Ishikawa (cell line): Measurements from ENCODE around the gene TNS3.

Experiments
- CREB1 ChIP-seq: IDR thresholded peaks from 2 replicates; pipeline ENCODE4 v1.6.1; 2012; ENCODE audit warnings: low read depth
- EGR1 ChIP-seq: IDR thresholded peaks from 2 replicates; pipeline ENCODE4 v1.6.1; 2012
- EP300 ChIP-seq: IDR thresholded peaks from 2 replicates; pipeline ENCODE4 v1.6.1; 2012; ENCODE audit warnings: borderline replicate concordance
- FOXM1 ChIP-seq: IDR thresholded peaks from 2 replicates; pipeline ENCODE4 v1.6.1; 2012; ENCODE audit warnings: low read depth, borderline replicate concordance
- NFIC ChIP-seq: IDR thresholded peaks from 2 replicates; pipeline ENCODE4 v1.6.1; 2012
- RAD21 ChIP-seq: IDR thresholded peaks from 2 replicates; pipeline ENCODE4 v1.6.1; 2012; ENCODE audit warnings: low read depth
- TAF1 ChIP-seq: IDR thresholded peaks from 2 replicates; pipeline ENCODE4 v1.6.1; 2012; ENCODE audit warnings: low read depth, mild to moderate bottlenecking
- TCF12 ChIP-seq: IDR thresholded peaks from 2 replicates; pipeline ENCODE4 v1.6.1; 2012; ENCODE audit warnings: low read depth
- TEAD4 ChIP-seq: IDR thresholded peaks from 2 replicates; pipeline ENCODE4 v1.6.1; 2012
- YY1 ChIP-seq: IDR thresholded peaks from 2 replicates; pipeline ENCODE4 v1.6.1; 2012; ENCODE audit warnings: low read depth
- ZBTB7A ChIP-seq: IDR thresholded peaks from 2 replicates; pipeline ENCODE4 v1.6.1; 2012; ENCODE audit warnings: low read depth
- TF ChIP-seq, protein P1 (sequence below): IDR thresholded peaks from 2 replicates; pipeline ENCODE4 v1.6.1; 2012
- TF ChIP-seq, protein P2 (sequence below): IDR thresholded peaks from 2 replicates; pipeline ENCODE4 v1.6.1; 2012
- TF ChIP-seq, protein P3 (sequence below): IDR thresholded peaks from 2 replicates; pipeline ENCODE4 v1.6.1; 2012; ENCODE audit warnings: low read depth, mild to moderate bottlenecking

Gene TNS3

DNA sequence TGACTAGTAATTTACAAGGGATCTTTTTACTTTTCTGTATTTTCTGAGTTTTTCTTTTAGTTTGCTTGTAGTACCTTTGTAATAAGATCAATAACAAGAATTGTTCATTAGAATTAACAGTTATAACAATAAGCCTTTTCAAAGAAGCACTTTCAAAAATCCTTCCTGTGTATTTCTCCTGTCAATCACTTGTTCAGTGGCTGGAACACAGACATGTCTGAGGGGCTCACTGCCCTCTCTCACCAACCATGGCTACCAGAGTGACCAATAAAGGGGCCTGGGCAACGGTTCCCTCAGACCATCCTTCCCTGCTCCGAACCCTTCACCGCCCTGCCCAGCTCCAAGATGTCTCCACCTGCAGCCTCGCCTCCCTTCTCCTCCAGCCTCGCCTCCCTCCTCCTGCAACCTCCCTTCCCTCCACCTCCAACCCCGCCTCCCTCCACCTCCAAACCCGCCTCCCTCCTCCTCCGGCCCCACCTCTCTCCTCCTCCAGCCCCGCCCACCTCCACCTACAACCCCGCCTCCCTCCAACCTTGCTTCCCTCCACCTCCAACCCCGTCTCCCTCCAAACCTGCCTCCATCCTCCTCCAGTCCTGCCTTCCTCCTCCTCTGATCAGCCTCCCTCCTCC, 353.4 kb downstream of the TNS3 start:
- TF ChIP-seq NFIC: no peak
- no peak for TF ChIP-seq TEAD4
- TF ChIP-seq YY1: peak; percentile 64; the same call in 1 of the 2 replicates

DNA sequence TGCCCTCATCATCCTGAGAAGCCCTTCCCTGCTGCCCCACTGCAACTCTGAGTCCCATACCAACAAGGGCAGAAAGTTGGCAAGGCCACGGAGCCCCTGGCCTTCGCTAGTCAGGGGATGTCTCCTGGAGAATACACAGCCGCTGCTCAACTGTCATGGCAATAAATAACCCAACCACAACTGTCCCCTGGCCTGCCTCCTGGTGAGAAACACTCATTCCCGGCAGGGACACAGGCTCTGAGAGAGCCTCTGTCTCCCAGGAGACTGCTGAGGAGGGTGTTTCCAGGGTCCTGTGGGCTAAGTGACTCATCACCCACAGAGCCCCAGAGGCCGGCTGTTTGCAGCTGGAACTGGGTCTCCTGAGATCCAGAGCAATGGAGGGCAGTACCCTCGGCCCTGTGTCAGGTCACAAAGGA, 354.1 kb downstream of the TNS3 start:
- TF ChIP-seq NFIC (no peak), TAF1 (no peak), EP300 (no peak), YY1 (no peak), CREB1 (no peak), RAD21 (no peak), ZBTB7A (no peak), FOXM1 (no peak)
- TF ChIP-seq, protein P1, sequence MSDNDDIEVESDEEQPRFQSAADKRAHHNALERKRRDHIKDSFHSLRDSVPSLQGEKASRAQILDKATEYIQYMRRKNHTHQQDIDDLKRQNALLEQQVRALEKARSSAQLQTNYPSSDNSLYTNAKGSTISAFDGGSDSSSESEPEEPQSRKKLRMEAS: no peak
- TF ChIP-seq, protein P2, sequence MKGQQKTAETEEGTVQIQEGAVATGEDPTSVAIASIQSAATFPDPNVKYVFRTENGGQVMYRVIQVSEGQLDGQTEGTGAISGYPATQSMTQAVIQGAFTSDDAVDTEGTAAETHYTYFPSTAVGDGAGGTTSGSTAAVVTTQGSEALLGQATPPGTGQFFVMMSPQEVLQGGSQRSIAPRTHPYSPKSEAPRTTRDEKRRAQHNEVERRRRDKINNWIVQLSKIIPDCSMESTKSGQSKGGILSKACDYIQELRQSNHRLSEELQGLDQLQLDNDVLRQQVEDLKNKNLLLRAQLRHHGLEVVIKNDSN: no peak

DNA sequence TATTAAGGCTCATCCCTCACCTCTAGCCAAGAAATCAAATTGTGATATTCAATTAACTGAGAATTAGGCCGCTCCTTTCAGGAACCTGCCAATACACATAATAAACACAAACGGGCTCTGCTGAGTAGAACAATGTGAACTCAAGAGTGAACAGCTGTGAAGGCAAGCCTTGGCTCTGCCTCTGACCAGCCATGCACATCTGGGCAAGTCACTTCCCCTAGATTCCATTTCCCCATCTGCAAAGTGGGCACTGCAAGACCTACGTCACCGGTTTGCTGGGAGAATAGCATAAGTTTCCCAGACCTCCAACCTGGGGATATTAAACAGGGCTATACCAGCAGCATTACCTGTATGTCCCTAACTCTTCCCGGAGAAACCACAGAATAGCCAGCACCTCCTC, 355.2 kb downstream of the TNS3 start:
- TF ChIP-seq CREB1: no peak
- TF ChIP-seq YY1: no peak
- TF ChIP-seq ZBTB7A: no peak
- no peak for TF ChIP-seq RAD21

DNA sequence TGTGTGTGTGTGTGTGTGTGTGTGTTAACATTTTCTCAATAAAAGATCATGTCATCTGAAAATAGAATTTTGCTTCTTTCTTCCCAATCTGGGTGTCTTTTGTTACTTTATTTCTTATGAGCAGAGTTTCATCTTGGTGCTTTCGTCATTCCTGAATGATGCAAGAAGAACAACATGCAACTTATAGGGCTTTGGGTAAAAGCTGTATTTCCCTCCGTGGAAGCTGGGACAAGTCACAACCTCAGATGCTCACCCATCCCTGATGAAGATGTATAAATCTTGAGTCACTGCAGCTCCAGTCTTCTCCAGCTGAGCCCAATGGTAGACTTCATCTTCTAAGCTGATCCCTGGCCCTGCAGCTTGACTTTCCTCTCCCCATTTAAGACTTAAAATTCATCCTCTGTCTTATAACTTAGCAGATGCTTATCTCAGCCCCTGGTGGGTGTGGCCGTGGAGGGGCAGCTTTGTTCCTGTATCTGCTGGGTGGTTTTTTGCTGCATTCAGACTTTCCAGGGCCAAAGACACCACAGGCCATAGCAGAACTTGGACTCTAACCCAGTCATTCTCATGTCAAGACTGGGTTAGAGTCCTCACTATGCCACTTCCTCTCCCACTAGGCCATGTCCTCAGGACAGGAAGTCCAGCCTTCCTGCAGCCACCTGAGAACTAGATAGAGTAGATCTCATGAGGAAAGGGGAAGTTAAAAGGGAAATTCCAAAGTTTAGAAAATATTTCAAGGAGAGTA, 356.4 kb downstream of the TNS3 start:
- TF ChIP-seq TEAD4 (no peak), EP300 (no peak), RAD21 (no peak), TCF12 (no peak), EGR1 (no peak), ZBTB7A (no peak), NFIC (no peak)
- TF ChIP-seq, protein P1: no peak
- TF ChIP-seq, protein P3, sequence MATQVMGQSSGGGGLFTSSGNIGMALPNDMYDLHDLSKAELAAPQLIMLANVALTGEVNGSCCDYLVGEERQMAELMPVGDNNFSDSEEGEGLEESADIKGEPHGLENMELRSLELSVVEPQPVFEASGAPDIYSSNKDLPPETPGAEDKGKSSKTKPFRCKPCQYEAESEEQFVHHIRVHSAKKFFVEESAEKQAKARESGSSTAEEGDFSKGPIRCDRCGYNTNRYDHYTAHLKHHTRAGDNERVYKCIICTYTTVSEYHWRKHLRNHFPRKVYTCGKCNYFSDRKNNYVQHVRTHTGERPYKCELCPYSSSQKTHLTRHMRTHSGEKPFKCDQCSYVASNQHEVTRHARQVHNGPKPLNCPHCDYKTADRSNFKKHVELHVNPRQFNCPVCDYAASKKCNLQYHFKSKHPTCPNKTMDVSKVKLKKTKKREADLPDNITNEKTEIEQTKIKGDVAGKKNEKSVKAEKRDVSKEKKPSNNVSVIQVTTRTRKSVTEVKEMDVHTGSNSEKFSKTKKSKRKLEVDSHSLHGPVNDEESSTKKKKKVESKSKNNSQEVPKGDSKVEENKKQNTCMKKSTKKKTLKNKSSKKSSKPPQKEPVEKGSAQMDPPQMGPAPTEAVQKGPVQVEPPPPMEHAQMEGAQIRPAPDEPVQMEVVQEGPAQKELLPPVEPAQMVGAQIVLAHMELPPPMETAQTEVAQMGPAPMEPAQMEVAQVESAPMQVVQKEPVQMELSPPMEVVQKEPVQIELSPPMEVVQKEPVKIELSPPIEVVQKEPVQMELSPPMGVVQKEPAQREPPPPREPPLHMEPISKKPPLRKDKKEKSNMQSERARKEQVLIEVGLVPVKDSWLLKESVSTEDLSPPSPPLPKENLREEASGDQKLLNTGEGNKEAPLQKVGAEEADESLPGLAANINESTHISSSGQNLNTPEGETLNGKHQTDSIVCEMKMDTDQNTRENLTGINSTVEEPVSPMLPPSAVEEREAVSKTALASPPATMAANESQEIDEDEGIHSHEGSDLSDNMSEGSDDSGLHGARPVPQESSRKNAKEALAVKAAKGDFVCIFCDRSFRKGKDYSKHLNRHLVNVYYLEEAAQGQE: no peak
